ENCODE results near the gene LRRC3B.

LRRC3B gene

GRCh38 chr3:26721047-26721446, 98.5 kb downstream of the LRRC3B start:
- Histone ChIP-seq H3K4me2 (no peak overlapping the region), H2AFZ (ENCODE audit: low read depth) (no peak overlapping the region), H3K9ac (no peak overlapping the region), H3K4me3 (IDR thresholded peaks at IDR 0.05; ENCODE audit: insufficient read depth, low read depth, low read length) (no peak overlapping the region), H4K20me1 (ENCODE audit: insufficient read depth) (no peaks in the 10 kb centered on the region), H3K27me3 (ENCODE audit: insufficient read depth, low read depth) (no peaks in the 10 kb centered on the region), H3K4me1 (ENCODE audit: low read depth, poor library complexity, severe bottlenecking) (no peaks in the 10 kb centered on the region), H3K79me2 (ENCODE audit: insufficient read depth, low read depth) (no peaks in the 10 kb centered on the region), H3K27ac (no peak overlapping the region), H3K36me3 (ENCODE audit: insufficient read depth) (no peaks in the 10 kb centered on the region)
- no peak for TF ChIP-seq CTCF (conservative IDR thresholded peaks at IDR 0.05; ENCODE audit: low read depth, low read length)

- no peak overlapping the region for H2AFZ ChIP-seq (ENCODE audit: low read depth)
- H3K27ac ChIP-seq, result no peak overlapping the region
- H3K36me3 ChIP-seq (ENCODE audit: insufficient read depth), result no peaks in the 10 kb centered on the region
- H3K4me3 ChIP-seq (IDR thresholded peaks at IDR 0.05; ENCODE audit: insufficient read depth, low read depth, low read length), result no peak overlapping the region
- H3K4me2 ChIP-seq, result no peak overlapping the region
- H3K79me2 ChIP-seq (ENCODE audit: insufficient read depth, low read depth), result no peaks in the 10 kb centered on the region
- no peaks in the 10 kb centered on the region for H3K4me1 ChIP-seq (ENCODE audit: low read depth, poor library complexity, severe bottlenecking)
- no peaks in the 10 kb centered on the region for H4K20me1 ChIP-seq (ENCODE audit: insufficient read depth)
- no peak overlapping the region for H3K9ac ChIP-seq
- H3K27me3 ChIP-seq (ENCODE audit: insufficient read depth, low read depth), result no peaks in the 10 kb centered on the region
- no peak for TF ChIP-seq CTCF (conservative IDR thresholded peaks at IDR 0.05; ENCODE audit: low read depth, low read length)
Measured at GRCh38 chr3:26731843-26732242, 109.3 kb downstream of the LRRC3B start.

- Histone ChIP-seq H3K9ac (no peak overlapping the region), H3K27ac (no peak overlapping the region), H3K27me3 (ENCODE audit: insufficient read depth, low read depth) (no peaks in the 10 kb centered on the region), H3K36me3 (ENCODE audit: insufficient read depth) (no peaks in the 10 kb centered on the region), H3K4me3 (IDR thresholded peaks at IDR 0.05; ENCODE audit: insufficient read depth, low read depth, low read length) (no peak overlapping the region), H3K4me2 (no peak overlapping the region), H2AFZ (ENCODE audit: low read depth) (no peak overlapping the region), H3K4me1 (ENCODE audit: low read depth, poor library complexity, severe bottlenecking) (no peaks in the 10 kb centered on the region), H3K79me2 (ENCODE audit: insufficient read depth, low read depth) (no peaks in the 10 kb centered on the region), H4K20me1 (ENCODE audit: insufficient read depth) (no peaks in the 10 kb centered on the region)
- TF ChIP-seq CTCF (conservative IDR thresholded peaks at IDR 0.05; ENCODE audit: low read depth, low read length), result no peak
Measured at GRCh38 chr3:26750263-26750662, 127.7 kb downstream of the LRRC3B start.

- Histone ChIP-seq H3K4me3 (IDR thresholded peaks at IDR 0.05; ENCODE audit: insufficient read depth, low read depth, low read length) (no peak overlapping the region), H3K79me2 (ENCODE audit: insufficient read depth, low read depth) (no peaks in the 10 kb centered on the region), H3K27me3 (ENCODE audit: insufficient read depth, low read depth) (no peaks in the 10 kb centered on the region), H3K9ac (no peak overlapping the region), H3K36me3 (ENCODE audit: insufficient read depth) (no peaks in the 10 kb centered on the region), H3K27ac (no peak overlapping the region), H2AFZ (ENCODE audit: low read depth) (no peak overlapping the region), H3K4me1 (ENCODE audit: low read depth, poor library complexity, severe bottlenecking) (no peaks in the 10 kb centered on the region), H4K20me1 (ENCODE audit: insufficient read depth) (no peaks in the 10 kb centered on the region), H3K4me2 (no peak overlapping the region)
- TF ChIP-seq CTCF (conservative IDR thresholded peaks at IDR 0.05; ENCODE audit: low read depth, low read length), result no peak
Measured at GRCh38 chr3:26752466-26752865, 129.9 kb downstream of the LRRC3B start.

GRCh38 chr3:26753095-26753494, 130.5 kb downstream of the LRRC3B start:
- Histone ChIP-seq H4K20me1 (ENCODE audit: insufficient read depth) (no peaks in the 10 kb centered on the region), H3K4me2 (no peak overlapping the region), H3K9ac (no peak overlapping the region), H3K27me3 (ENCODE audit: insufficient read depth, low read depth) (no peaks in the 10 kb centered on the region), H2AFZ (ENCODE audit: low read depth) (no peak overlapping the region), H3K4me1 (ENCODE audit: low read depth, poor library complexity, severe bottlenecking) (no peaks in the 10 kb centered on the region), H3K36me3 (ENCODE audit: insufficient read depth) (no peaks in the 10 kb centered on the region), H3K4me3 (IDR thresholded peaks at IDR 0.05; ENCODE audit: insufficient read depth, low read depth, low read length) (no peak overlapping the region), H3K27ac (no peak overlapping the region), H3K79me2 (ENCODE audit: insufficient read depth, low read depth) (no peaks in the 10 kb centered on the region)
- no peak for TF ChIP-seq CTCF (conservative IDR thresholded peaks at IDR 0.05; ENCODE audit: low read depth, low read length)
